Neural progenitor cell (in vitro differentiated cells): Measurements from ENCODE around the gene SRSF7.

Experiments
- CTCF ChIP-seq: fragments of 200-600 bp; sonication (generic); IDR thresholded peaks from 2 replicates; pipeline ENCODE4 v1.5.1; 2017; ENCODE audit warnings: antibody characterized with exemption, mild to moderate bottlenecking
- EZH2 ChIP-seq: fragments of 200-600 bp; sonication (generic); IDR thresholded peaks from 2 replicates; pipeline ENCODE4 v1.6.1; 2017; ENCODE audit warnings: antibody characterized with exemption, mild to moderate bottlenecking, moderate library complexity
- EZH2phosphoT487 ChIP-seq: fragments of 200-600 bp; sonication (generic); IDR thresholded peaks from 2 replicates; pipeline ENCODE4 v1.6.1; 2017; ENCODE audit warnings: antibody characterized with exemption

GRCh38 chr2:38713338-38713737, 37.8 kb downstream of the SRSF7 start:
- TF ChIP-seq CTCF (no peak), EZH2 (no peak), EZH2phosphoT487 (no peak)
